ENCODE results near the gene NPEPPS. TPM values are rescaled to one million over a fixed set of nuclear protein-coding genes. Genes with fewer than 3 reads are reported as not detected.
A peak's percentile ranks its signal among the peaks of the same experiment; 100 is the strongest.

Gene NPEPPS
- total RNA-seq, 1 donor from 2014 or later = 130 TPM

- Mint-ChIP-seq H3K4me3 (ENCODE audit: unreplicated experiment) (no peak overlapping the region), H3K27me3 (ENCODE audit: unreplicated experiment) (no peaks in the 10 kb centered on the region), H3K9me3 (ENCODE audit: unreplicated experiment) (no peaks in the 10 kb centered on the region), H3K36me3 (ENCODE audit: unreplicated experiment) (peaks cover 35% of the 10 kb centered on the region), H3K27ac (ENCODE audit: unreplicated experiment) (peak overlapping the region; percentile 93), H3K4me1 (ENCODE audit: unreplicated experiment) (peaks cover 44% of the 10 kb centered on the region)
- TF ChIP-seq CTCF (IDR thresholded peaks at IDR 0.05) = no peak
- no peak for DNase-seq (ENCODE audit: extremely low spot score, unreplicated experiment)
Measured at GRCh38 chr17:47620503-47621245, 89.8 kb downstream of the NPEPPS start.

GRCh38 chr17:47621293-47622179 lies 90.6 kb downstream of the NPEPPS start:
- Mint-ChIP-seq H3K4me1 (ENCODE audit: unreplicated experiment) (peaks cover 43% of the 10 kb centered on the region), H3K27me3 (ENCODE audit: unreplicated experiment) (no peaks in the 10 kb centered on the region), H3K9me3 (ENCODE audit: unreplicated experiment) (no peaks in the 10 kb centered on the region), H3K4me3 (ENCODE audit: unreplicated experiment) (peak overlapping the region; percentile 55), H3K36me3 (ENCODE audit: unreplicated experiment) (peaks cover 36% of the 10 kb centered on the region), H3K27ac (ENCODE audit: unreplicated experiment) (peak overlapping the region; percentile 93)
- DNase-seq (ENCODE audit: extremely low spot score, unreplicated experiment) = peak; percentile 87
- TF ChIP-seq CTCF (IDR thresholded peaks at IDR 0.05) = no peak

- no peak for DNase-seq (ENCODE audit: extremely low spot score, unreplicated experiment)
- Mint-ChIP-seq H3K4me1 (ENCODE audit: unreplicated experiment) (peaks cover 43% of the 10 kb centered on the region), H3K27me3 (ENCODE audit: unreplicated experiment) (no peaks in the 10 kb centered on the region), H3K9me3 (ENCODE audit: unreplicated experiment) (no peaks in the 10 kb centered on the region), H3K27ac (ENCODE audit: unreplicated experiment) (peak overlapping the region; percentile 93), H3K36me3 (ENCODE audit: unreplicated experiment) (peaks cover 36% of the 10 kb centered on the region), H3K4me3 (ENCODE audit: unreplicated experiment) (peak overlapping the region; percentile 53)
- TF ChIP-seq CTCF (IDR thresholded peaks at IDR 0.05) = no peak
Measured at GRCh38 chr17:47622180-47622549, 91.3 kb downstream of the NPEPPS start.

- no peak for DNase-seq (ENCODE audit: extremely low spot score, unreplicated experiment)
- no peaks in the 10 kb centered on the region for H3K9me3 Mint-ChIP-seq (ENCODE audit: unreplicated experiment)
- no peak for TF ChIP-seq CTCF (IDR thresholded peaks at IDR 0.05)
- H3K27ac Mint-ChIP-seq (ENCODE audit: unreplicated experiment) = no peak overlapping the region
- no peaks in the 10 kb centered on the region for H3K27me3 Mint-ChIP-seq (ENCODE audit: unreplicated experiment)
- no peak overlapping the region for H3K4me3 Mint-ChIP-seq (ENCODE audit: unreplicated experiment)
- peaks cover 39% of the 10 kb centered on the region for H3K4me1 Mint-ChIP-seq (ENCODE audit: unreplicated experiment)
- H3K36me3 Mint-ChIP-seq (ENCODE audit: unreplicated experiment) = peaks cover 23% of the 10 kb centered on the region
Measured at GRCh38 chr17:47624727-47625068, 93.8 kb downstream of the NPEPPS start.

- no peak for DNase-seq (ENCODE audit: extremely low spot score, unreplicated experiment)
- Mint-ChIP-seq H3K36me3 (ENCODE audit: unreplicated experiment) (peaks cover 19% of the 10 kb centered on the region), H3K4me3 (ENCODE audit: unreplicated experiment) (no peak overlapping the region), H3K4me1 (ENCODE audit: unreplicated experiment) (peaks cover 11% of the 10 kb centered on the region), H3K9me3 (ENCODE audit: unreplicated experiment) (no peaks in the 10 kb centered on the region), H3K27me3 (ENCODE audit: unreplicated experiment) (no peaks in the 10 kb centered on the region), H3K27ac (ENCODE audit: unreplicated experiment) (no peak overlapping the region)
- no peak for TF ChIP-seq CTCF (IDR thresholded peaks at IDR 0.05)
Measured at GRCh38 chr17:47628014-47628566, 97.2 kb downstream of the NPEPPS start.

All from osteocyte (in vitro differentiated cells).